ENCODE data around the gene SMAD4. TPM values are rescaled to one million over a fixed set of nuclear protein-coding genes. Genes with fewer than 3 reads are reported as not detected.

SMAD4 gene
- polyA plus RNA-seq, 2 of the 4 experiments (the other 2 are of a cell fraction), result 52.1 to 107 TPM

GRCh38 chr18:51049137-51049536 is 19.1 kb downstream of the SMAD4 start:
- CTCF ChIA-PET, result interaction anchor here (1.5 kb wide), 1 partner anchor 226 kb away, joined by 3 read pairs; no protein-coding TSS in a partner anchor

GRCh38 chr18:51051105-51051712 is 21.2 kb downstream of the SMAD4 start:
- H3K4me1 ChIP-seq, result no peaks in the 10 kb centered on the region
- H3K4me2 ChIP-seq, result no peak overlapping the region
- H3K4me3 ChIP-seq, result no peak overlapping the region
- 55% methylated on average over 2 of the region's 2 CpGs for WGBS (ENCODE audit: missing lambda C conversion rate)
- TF ChIP-seq RAD21 (conservative IDR thresholded peaks at IDR 0.05 in 1 of 2, IDR thresholded peaks at IDR 0.05 in 1 of 2) (peak; percentile 52 to 62), HOXB5 (CRISPR knock-in tag; IDR thresholded peaks at IDR 0.05) (no peak), CTCF (IDR thresholded peaks at IDR 0.05) (peak; percentile 68), SMC3 (IDR thresholded peaks at IDR 0.05) (peak; percentile 43; the same call in 1 of the 3 replicates), CBX2 (IDR thresholded peaks at IDR 0.05; ENCODE audit: borderline replicate concordance, low read depth) (no peak), NFE2L2 (conservative IDR thresholded peaks at IDR 0.05; ENCODE audit: low read length) (no peak), HES2 (IDR thresholded peaks at IDR 0.05) (no peak), RNF2 (IDR thresholded peaks at IDR 0.05; ENCODE audit: borderline replicate concordance, low read depth) (no peak), CHD2 (IDR thresholded peaks at IDR 0.05; ENCODE audit: low read length, partially characterized antibody) (no peak), EP300 (IDR thresholded peaks at IDR 0.05) (no peak)
- ChIA-PET POLR2A (interaction anchor here (1.0 kb wide), 1 partner anchor 21 kb away, joined by 6 read pairs; the partner anchor contains the start of gene SMAD4), CTCF (interaction anchor here (0.6 to 2.3 kb wide), 18 partner anchors 8 to 243 kb away, joined by 3 to 14 read pairs (median 3); no protein-coding TSS in a partner anchor)
- no peaks in the 10 kb centered on the region for H3K9me3 ChIP-seq
- no peak overlapping the region for H3K27ac ChIP-seq
- ATAC-seq (peak; percentile 78 to 92; a peak in 5 of 6 replicates), DNase-seq (ENCODE audit: low read depth in 1 of 2, low spot score in 1 of 2) (peak; percentile 4 to 38), FAIRE-seq (no peak)

More at GRCh38 chr18:51049137-51049536, 19.1 kb downstream of the SMAD4 start:
- H3K4me1 ChIP-seq, result 0 out of 3 replicates have a peak, but pooled peaks cover 5% of the 10 kb centered on the region
- WGBS (ENCODE audit: missing lambda C conversion rate), result 88% methylated on average over 2 of the region's 2 CpGs
- no peak for TF ChIP-seq FOSL2 (IDR thresholded peaks at IDR 0.05)
- TF ChIP-seq FOSL2 (CRISPR knock-in tag; IDR thresholded peaks at IDR 0.05), result no peak
- no peak for TF ChIP-seq SREBF2 (IDR thresholded peaks at IDR 0.05)
- TF ChIP-seq JUN (IDR thresholded peaks at IDR 0.05), result no peak
- TF ChIP-seq KDM1A (IDR thresholded peaks at IDR 0.05; ENCODE audit: low read depth), result no peak
- TF ChIP-seq CHD2 (IDR thresholded peaks at IDR 0.05; ENCODE audit: low read length, partially characterized antibody), result no peak
- no peak for TF ChIP-seq EHMT2 (IDR thresholded peaks at IDR 0.05; ENCODE audit: low read depth)
- no peak for TF ChIP-seq POLR2A (IDR thresholded peaks at IDR 0.05; ENCODE audit: low read length)
- no peak for TF ChIP-seq RNF2 (IDR thresholded peaks at IDR 0.05; ENCODE audit: borderline replicate concordance, low read depth)
- TF ChIP-seq ZC3H11A (IDR thresholded peaks at IDR 0.05), result no peak
- no peak for TF ChIP-seq ZNF302 (CRISPR knock-in tag; IDR thresholded peaks at IDR 0.05)
- TF ChIP-seq MAX (IDR thresholded peaks at IDR 0.05), result no peak
- TF ChIP-seq BHLHE40 (IDR thresholded peaks at IDR 0.05; ENCODE audit: low read depth, low read length), result no peak
- no peak for TF ChIP-seq SMC3 (IDR thresholded peaks at IDR 0.05)
- no peak for TF ChIP-seq NPAS2 (CRISPR knock-in tag; IDR thresholded peaks at IDR 0.05; ENCODE audit: borderline replicate concordance)
- no peak for TF ChIP-seq ATOH8 (CRISPR knock-in tag; IDR thresholded peaks at IDR 0.05; ENCODE audit: low read depth)
- TF ChIP-seq PHF8 (IDR thresholded peaks at IDR 0.05; ENCODE audit: borderline replicate concordance, low read depth), result no peak
- no peak for TF ChIP-seq RFX5 (IDR thresholded peaks at IDR 0.05)
- H3K4me3 ChIP-seq, result no peak overlapping the region
- H3K9me3 ChIP-seq, result no peaks in the 10 kb centered on the region
- ATAC-seq, result no peak
- no peak overlapping the region for H3K27ac ChIP-seq
- POLR2A ChIA-PET, result no interaction called here
- DNase-seq (ENCODE audit: low read depth in 1 of 2, low spot score in 1 of 2), result no peak
- no peak overlapping the region for H3K4me2 ChIP-seq
- FAIRE-seq, result no peak
